GM13976 (cell line): ENCODE data around the gene TBC1D4.

Experiments used
- DNase-seq: peaks from one replicate; pipeline ENCODE4 v3.0.0; 2012; ENCODE audit warnings: low spot score
- CTCF ChIP-seq: IDR thresholded peaks from 2 replicates; pipeline ENCODE4 v1.5.1; 2012; ENCODE audit warnings: borderline replicate concordance, mild to moderate bottlenecking; ENCODE audit not compliant: insufficient read depth; ENCODE audit errors: extremely low read depth, missing control alignments, control extremely low read depth
- in situ Hi-C: fragments of 300-500 bp; cut with MboI; formaldehyde crosslinking; loops from one replicate; pipeline ENCODE4 v1.12.0; 2022; ENCODE audit warnings: low sequenced_read_pairs, mixed read lengths, inconsistent platforms; ENCODE audit not compliant: unreplicated experiment

TBC1D4 gene

GRCh38 chr13:75415694-75416093 lies 66.3 kb downstream of the TBC1D4 start:
- no peak for DNase-seq
- in situ Hi-C loops: no loop called here
- TF ChIP-seq CTCF: no peak

DNA sequence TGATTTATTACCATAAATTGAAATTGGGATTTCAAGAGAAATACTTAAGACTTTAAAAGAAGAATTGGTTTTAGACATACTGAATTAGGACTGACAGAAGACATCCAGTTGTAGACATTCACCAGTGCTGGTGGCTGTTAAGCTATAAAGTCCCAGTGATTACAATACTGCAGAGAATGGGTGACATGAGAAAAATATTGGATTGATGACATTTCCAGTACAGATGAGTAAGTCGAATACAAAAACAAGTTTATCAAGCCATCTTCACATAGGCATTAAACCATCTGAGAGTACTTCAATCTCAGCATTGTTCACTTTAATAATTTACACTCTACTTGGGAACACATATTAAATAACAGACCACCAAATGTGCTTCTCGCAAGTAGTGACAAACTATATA lies 66.8 kb downstream of the TBC1D4 start:
- no peak for DNase-seq
- in situ Hi-C loops: no loop called here
- no peak for TF ChIP-seq CTCF

DNA sequence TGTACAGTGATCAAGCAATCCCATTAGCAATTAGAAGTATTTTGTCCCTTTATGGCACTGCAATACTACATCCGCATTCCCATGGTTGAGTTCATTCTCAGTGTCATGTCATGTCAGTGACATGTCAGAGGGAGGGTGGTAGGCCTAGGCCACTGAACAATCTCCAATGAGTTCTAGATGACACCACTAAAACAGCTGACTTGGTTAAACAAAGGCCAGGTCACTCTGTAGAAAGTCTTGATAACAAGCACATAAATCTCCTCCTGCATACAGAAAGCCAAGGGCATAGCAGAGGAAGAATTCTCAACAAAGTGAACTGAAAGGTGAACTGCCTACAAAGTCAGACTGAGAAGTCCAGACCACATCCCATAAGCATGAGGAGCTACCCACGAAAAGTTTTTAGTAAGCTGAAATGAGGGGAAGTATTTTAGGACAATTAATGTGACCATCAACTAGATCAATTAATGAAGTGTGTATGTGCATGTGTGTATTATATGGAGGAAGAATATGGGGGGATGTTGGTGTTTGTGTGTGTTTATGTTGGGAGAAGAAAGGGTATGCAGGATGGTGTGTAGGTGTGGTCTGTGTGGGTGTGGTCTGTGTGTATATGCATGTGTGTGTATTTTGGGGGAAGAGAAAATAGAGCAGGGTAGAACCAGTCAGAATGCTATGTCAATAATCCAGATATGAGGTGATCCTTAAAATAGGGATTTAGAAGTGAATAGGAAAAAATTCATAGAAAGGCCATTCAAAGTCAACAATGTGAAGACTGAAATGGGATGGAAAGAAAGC lies 67.7 kb downstream of the TBC1D4 start:
- in situ Hi-C loops: no loop called here
- TF ChIP-seq CTCF: no peak
- no peak for DNase-seq

DNA sequence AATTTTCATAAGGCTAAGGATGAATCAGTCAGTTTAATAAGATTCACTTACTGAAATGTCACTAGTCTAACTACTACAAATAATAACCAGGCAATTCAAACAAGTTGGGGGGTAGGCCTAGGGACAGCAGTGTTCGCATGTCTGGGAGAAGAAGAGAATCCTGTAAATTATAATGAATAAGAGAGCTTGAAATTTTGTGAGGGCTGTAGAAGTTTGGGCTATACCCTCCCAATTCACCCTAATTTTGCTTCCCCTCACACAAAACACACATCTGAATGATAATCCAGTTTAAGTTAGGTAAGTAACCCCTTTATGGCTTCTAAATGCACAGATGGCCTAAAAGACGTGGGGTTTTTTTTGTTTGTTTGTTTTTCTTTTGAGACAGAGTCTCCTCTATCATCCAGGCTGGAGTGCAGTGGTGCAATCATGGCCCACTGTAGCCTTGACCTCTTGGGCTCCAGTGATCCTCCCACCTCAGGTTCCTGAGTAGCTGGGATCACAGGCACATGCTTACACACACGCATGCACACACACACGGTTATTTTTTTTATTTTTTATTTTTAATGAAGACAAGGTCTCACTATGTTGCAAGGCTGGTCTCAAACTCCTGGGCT lies 69.9 kb downstream of the TBC1D4 start:
- in situ Hi-C loops: no loop called here
- DNase-seq: no peak
- no peak for TF ChIP-seq CTCF

GRCh38 chr13:75410207-75410606 lies 71.8 kb downstream of the TBC1D4 start:
- TF ChIP-seq CTCF: no peak
- in situ Hi-C loops: no loop called here
- DNase-seq: no peak

- in situ Hi-C loops: no loop called here
- no peak for DNase-seq
- no peak for TF ChIP-seq CTCF
Observed at GRCh38 chr13:75407998-75408397, 74.0 kb downstream of the TBC1D4 start.
